Hepatic stellate cell (primary cell): ENCODE data around the gene CCDC178.

ENCODE experiments used
- DNase-seq: peaks from one replicate; pipeline ENCODE4 v3.0.0; 2011; ENCODE audit warnings: low spot score

CCDC178 gene

DNA sequence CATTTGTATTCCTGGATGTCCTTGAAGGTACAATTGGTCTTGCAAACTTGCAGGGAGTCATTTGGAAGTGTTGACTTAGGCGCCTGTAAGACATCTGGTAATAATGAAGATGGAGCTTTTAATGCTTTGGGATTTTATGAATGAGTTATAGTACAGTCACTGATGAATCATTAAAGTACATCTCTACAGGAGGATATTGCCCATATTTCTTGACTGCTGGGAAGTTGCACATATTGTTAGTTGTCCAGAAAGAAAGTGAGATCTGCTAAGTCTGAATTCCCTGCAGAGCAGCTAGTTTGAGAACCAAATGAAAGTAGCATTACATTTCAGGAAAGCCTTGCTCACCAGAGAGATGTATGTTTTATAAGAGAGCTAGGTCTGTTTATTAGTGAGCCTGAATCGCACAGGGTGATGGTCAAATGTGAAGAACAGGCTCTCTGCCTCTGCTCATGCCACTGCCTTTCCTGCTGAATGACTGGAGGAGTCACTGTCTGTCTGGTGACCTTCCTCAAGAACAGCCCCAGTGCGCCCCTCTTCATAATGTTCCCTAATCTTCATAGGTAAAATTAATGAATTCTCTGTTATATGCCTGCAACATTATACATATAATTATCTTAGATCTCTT is 528.7 kb downstream of the CCDC178 start:
- DNase-seq, result no peak

- no peak for DNase-seq
These were observed 529.7 kb downstream of the CCDC178 start for GRCh38 chr18:32910694-32911296.

DNA sequence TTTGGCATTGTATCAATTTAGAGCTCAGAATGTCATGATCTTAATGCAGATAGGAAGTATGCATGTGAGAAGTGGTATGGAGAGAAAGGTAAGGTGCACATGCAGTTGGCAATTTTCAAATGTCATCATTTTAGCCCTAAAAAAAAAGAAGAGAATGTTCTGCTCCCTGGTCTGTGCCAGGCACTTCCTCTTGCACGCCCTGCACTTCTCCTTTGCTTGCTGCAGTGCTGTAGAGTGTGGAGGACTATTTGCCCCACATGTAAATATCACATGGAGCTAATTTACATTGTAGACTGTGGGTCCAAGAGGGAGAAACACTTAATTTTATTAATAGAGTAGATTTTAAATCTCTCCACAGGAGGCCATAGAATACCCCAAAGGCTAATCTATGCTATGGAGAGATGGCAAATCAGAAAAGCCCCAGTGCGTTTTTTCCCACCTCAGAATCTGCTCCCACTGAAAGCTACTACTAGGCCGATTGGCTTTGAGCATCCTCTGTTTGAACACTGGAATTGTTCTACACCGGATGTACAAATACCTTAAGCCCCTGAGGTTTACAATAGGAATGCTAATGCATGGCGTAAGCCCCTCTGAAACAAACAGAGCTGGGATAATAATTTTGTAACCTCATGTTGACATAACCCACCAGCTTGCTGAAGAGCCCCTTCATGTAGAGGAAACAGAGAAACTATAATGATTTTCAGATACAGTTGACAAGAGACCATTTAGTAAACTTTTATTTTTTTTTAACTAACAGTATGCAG is 530.5 kb downstream of the CCDC178 start:
- no peak for DNase-seq

DNA sequence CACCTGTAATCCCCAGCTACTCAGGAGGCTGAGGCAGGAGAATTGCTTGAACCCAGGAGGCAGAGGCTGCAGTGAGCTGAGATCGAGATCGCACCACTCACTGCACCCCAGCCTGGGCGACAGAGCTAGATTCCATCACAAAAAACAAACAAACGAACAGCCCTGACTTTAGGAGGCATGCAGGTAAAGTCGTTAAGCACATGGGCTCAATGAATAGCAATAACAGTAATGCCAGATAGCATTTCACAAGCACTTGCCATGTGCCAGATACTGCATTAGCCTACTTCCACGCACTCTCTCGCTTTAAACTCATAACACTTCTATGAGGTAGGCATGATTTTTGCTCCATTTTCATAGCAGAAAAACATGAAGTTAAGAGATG is 532.1 kb downstream of the CCDC178 start:
- no peak for DNase-seq

DNA sequence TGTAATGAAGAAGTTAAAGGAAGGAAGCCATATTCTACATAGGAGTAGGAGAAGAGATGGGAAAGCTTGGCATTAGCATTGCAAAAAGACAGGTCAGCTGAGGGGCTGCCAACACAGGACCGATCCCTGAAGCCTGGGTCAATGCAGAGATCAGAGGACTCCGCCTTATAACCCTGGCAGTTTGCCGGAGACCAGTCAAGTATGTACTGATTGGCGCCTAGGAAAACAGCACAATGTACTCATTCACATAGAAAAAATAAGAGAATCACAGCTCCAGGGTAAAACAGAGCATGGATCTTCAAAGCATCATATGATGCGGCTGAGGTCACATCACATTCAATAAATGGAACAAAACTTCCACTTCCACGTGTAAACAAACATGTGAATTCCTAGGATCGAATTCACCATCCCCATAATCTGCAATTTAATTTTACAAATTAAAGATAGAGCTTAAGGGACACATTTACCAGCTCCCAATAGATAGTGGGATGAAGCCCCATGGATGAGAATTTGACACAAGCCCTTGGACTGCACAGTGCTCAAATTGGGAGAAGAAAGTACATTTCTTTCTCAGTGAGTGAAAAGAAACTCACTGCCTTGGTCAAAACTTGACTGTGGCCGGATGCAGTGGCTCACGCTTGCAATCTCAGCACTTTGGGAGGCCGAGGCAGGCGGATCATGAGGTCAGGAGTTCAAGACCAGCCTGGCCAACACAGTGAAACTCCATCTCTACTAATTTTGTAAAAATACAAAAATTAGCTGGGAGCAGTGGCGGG is 532.7 kb downstream of the CCDC178 start:
- no peak for DNase-seq

- no peak for DNase-seq
These were observed 533.3 kb downstream of the CCDC178 start for GRCh38 chr18:32907311-32907585.

DNA sequence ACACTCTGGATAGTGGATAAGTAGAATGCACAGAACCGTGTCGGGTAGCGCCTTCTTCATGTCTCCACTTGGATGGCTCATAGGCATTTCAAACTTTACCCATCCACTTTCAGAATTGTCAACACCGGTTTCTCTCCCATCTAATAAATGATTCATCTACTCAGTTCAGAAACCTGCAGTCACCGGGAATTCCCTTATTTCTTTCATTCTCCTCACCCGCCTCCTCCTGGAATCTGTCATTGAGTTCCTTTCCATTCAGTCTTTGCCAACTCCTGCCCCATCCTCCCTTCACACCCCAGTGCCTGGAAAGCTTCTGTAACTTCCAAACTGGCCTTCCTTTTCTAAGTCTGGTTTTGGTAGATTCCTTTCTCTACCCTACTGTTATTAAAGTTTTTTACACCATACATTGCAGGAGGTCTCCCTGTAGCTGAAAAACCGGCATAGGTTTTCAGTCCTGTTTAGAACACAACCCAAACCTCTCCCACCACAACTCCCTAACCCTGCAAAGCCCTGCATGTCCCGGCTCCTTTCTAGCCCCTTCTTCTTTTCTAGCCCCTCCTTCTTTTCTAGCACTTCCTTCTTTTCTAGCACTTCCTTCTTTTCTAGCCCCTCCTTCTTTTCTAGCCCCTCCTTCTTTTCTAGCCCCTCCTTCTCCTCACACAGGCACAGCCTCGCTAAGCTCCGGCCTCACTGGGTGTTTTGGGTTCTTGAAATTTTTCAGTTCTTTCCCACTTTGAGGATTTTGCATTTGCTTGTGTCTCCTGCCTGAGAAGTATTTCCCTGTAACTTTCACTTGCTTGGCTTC is 533.8 kb downstream of the CCDC178 start:
- no peak for DNase-seq

DNA sequence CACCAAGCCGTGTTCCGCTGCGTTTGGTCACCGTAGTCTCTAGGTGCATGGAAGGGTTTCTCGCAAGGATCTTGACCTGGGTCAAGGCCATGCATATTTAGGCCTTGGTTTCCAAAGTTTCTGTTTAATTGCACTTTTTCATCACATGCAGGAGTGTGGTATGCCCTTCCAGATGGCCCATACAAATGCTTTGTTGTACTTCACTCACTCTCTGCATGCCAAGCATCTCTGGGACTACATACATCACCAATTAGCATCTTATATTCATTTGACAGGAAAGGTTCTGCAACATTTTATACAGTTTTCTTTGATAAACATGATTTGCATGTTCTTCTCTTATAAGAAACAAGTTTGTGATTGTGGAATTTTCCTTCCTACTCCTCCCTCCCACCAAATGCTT is 534.9 kb downstream of the CCDC178 start:
- no peak for DNase-seq

- DNase-seq, result no peak
These were observed 537.8 kb downstream of the CCDC178 start for GRCh38 chr18:32902568-32903330.

DNA sequence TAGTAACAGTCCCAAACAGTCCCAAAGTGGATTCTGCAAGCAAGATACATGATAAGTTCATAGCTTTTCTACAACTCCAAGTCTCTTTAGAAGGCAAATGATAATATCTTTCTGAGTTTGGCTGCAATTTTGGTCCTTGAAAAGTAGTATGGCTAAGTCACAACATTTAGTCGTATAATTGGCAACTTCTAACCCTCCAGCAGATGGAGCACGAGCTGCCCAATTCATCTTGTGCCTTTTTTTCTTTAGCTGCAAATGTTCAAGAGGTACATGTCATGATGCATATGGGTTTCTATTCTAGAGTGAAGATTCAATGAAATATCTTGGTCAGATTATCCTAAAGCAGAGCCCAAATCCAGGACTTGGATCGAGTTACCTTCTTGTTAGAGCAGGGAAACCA is 540.7 kb downstream of the CCDC178 start:
- DNase-seq, result no peak

- no peak for DNase-seq
These were observed 543.6 kb downstream of the CCDC178 start for GRCh38 chr18:32896776-32897547.

DNA sequence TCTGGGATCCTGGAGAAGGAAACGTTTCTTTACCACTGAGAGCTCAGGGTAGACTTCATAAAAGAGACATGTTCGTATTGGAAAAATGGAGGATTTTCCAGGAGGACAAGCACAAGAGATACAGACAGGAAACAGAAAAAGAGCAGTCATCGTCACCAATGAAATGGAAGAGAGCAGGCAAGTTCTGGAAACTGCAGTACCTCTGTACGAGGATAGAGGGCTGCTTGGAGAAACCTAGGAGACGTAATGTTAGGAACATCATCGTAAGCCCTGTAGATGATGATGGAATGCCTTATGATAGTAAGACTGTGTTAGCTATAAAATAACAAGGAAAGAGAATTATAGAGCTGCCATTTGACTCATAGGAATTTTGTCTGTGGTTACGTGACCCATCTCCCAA is 546.6 kb downstream of the CCDC178 start:
- no peak for DNase-seq

- DNase-seq, result no peak
These were observed 548.7 kb downstream of the CCDC178 start for GRCh38 chr18:32891797-32892196.

GRCh38 chr18:32891130-32891529 is 549.4 kb downstream of the CCDC178 start:
- no peak for DNase-seq

DNA sequence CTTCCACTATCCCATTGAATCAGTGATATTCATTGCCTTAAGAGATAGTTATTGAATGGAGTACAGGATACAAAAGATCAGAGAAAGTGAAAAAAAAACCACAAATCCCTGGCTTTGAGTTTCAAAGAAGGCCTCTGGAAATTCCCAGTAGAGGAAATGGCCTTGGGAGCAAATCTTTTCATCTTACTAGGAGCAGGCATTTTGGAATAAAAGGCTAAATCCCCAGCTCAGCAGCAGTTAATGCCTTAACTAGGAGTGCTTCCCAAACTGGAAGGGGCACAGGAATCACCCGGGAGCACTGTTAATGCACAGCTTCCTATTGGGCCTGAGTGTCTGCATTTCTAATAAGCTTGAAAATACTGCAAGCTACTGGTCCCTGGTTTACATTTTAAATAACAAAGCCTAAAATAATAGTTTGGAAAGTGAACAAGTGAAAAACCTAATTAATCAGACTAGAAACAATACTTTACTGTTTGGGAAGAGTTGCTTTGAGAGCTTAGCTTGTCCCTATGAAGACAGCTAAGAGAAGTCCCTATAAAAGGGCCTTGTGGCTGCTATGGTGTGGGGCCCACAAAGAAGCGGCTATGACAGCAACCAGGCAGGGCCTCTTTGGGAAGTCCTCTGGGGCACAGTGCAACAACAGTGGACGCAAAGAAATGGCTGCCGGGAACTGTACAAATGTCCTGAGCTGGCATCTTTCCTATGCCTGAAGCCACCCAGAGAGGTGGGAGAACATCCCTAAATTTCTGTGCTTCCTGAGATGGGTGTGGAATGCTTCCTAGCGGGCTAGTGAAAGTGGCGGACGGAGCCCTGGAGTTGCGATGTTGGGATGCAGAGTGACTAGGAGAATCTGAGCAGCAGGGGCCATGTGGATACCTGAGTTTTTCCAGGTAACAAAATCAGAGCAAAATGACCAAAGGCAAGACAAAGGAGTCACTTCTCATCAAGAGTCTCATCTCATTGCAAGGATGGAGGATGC is 550.6 kb downstream of the CCDC178 start:
- DNase-seq, result no peak

DNA sequence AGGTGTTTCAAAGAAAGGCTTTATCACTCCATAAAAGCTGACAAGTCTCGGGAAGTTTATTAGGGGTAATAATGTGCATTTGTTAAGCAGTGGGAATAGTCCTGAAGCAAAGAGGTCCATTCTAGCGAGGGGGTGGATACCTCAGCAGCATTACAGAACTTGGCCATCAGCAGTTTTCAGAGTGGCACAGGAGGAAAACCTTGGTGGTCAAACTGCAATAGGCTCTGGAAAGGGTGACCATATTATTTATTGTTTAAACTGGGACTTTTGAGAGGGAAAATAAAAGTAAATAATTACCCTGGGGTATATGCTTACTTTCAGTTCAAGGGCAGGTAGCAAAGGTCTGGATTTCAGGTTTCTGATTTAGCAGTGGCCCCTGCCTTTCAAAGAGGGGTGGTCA is 552.2 kb downstream of the CCDC178 start:
- no peak for DNase-seq
